ENCODE results near the gene RIN2.

The RIN2 gene

GRCh38 chr20:19758133-19758500 lies at the start of gene RIN2:
Gene RIN2 (plus strand): TSS chr20:19758258. CDS start chr20:19889602, 131,344 bp downstream.
- no peak for DNase-seq (ENCODE audit: low read depth in 2 of 2)

- DNase-seq (ENCODE audit: low read depth in 2 of 2) = no peak
Observed at GRCh38 chr20:19709635-19710335, 48.3 kb upstream of the RIN2 start.

- DNase-seq (ENCODE audit: low read depth in 2 of 2) = no peak
Observed at GRCh38 chr20:19710336-19711120, 47.5 kb upstream of the RIN2 start.

GRCh38 chr20:19711126-19711525 lies 46.9 kb upstream of the RIN2 start:
- DNase-seq (ENCODE audit: low read depth in 2 of 2) = no peak

GRCh38 chr20:19712721-19713260 lies 45.3 kb upstream of the RIN2 start:
- no peak for DNase-seq (ENCODE audit: low read depth in 2 of 2)

GRCh38 chr20:19713822-19714578 lies 44.1 kb upstream of the RIN2 start:
- no peak for DNase-seq (ENCODE audit: low read depth in 2 of 2)

- no peak for DNase-seq (ENCODE audit: low read depth in 2 of 2)
Observed at GRCh38 chr20:19714579-19714840, 43.5 kb upstream of the RIN2 start.

GRCh38 chr20:19715986-19716385 lies 42.1 kb upstream of the RIN2 start:
- no peak for DNase-seq (ENCODE audit: low read depth in 2 of 2)

GRCh38 chr20:19718880-19719279 lies 39.2 kb upstream of the RIN2 start:
- no peak for DNase-seq (ENCODE audit: low read depth in 2 of 2)

GRCh38 chr20:19720991-19721390 lies 37.1 kb upstream of the RIN2 start:
- DNase-seq (ENCODE audit: low read depth in 2 of 2) = no peak

GRCh38 chr20:19723051-19723450 lies 35.0 kb upstream of the RIN2 start:
- no peak for DNase-seq (ENCODE audit: low read depth in 2 of 2)

- DNase-seq (ENCODE audit: low read depth in 2 of 2) = no peak
Observed at GRCh38 chr20:19723813-19724430, 34.1 kb upstream of the RIN2 start.

- no peak for DNase-seq (ENCODE audit: low read depth in 2 of 2)
Observed at GRCh38 chr20:19725373-19725772, 32.7 kb upstream of the RIN2 start.

- no peak for DNase-seq (ENCODE audit: low read depth in 2 of 2)
Observed at GRCh38 chr20:19725814-19726525, 32.1 kb upstream of the RIN2 start.

- no peak for DNase-seq (ENCODE audit: low read depth in 2 of 2)
Observed at GRCh38 chr20:19727251-19727847, 30.7 kb upstream of the RIN2 start.

- DNase-seq (ENCODE audit: low read depth in 2 of 2) = no peak
Observed at GRCh38 chr20:19729672-19730071, 28.4 kb upstream of the RIN2 start.

- no peak for DNase-seq (ENCODE audit: low read depth in 2 of 2)
Observed at GRCh38 chr20:19730706-19731105, 27.4 kb upstream of the RIN2 start.

GRCh38 chr20:19734811-19735210 lies 23.2 kb upstream of the RIN2 start:
- no peak for DNase-seq (ENCODE audit: low read depth in 2 of 2)

- no peak for DNase-seq (ENCODE audit: low read depth in 2 of 2)
Observed at GRCh38 chr20:19735446-19735845, 22.6 kb upstream of the RIN2 start.

GRCh38 chr20:19737025-19737424 lies 21.0 kb upstream of the RIN2 start:
- no peak for DNase-seq (ENCODE audit: low read depth in 2 of 2)

- DNase-seq (ENCODE audit: low read depth in 2 of 2) = no peak
Observed at GRCh38 chr20:19738951-19739350, 19.1 kb upstream of the RIN2 start.

Data from activated CD8-positive, alpha-beta memory T cell treated with anti-CD3 and anti-CD28 coated beads for 4 hours (primary cell).